HEK293 (cell line): ENCODE measurements around the gene PRR5.
A peak's percentile ranks its signal among the peaks of the same experiment; 100 is the strongest.
"Not testable (repeated sequence)": the region's sequence is repeated elsewhere in the genome, so short reads cannot be mapped to it uniquely, and the experiment has no call there.

Source experiments
- CTCF ChIA-PET: fragments of 350-600 bp; formaldehyde crosslinking; extraction: SDS; loops from one replicate; lab custom pipeline; 2021; ENCODE audit warnings: antibody characterized with exemption; lab: Yijun Ruan, JAX
- POLR2A ChIA-PET: fragments of 300-600 bp; formaldehyde crosslinking; extraction: SDS; loops from one replicate; lab custom pipeline; 2020; ENCODE audit warnings: antibody characterized with exemption, inconsistent platforms; lab: Yijun Ruan, JAX
- H3K27ac ChIP-seq: fragments of 200-500 bp; sonication (Bioruptor generic); 2 replicates; pipeline ENCODE4 v1.5.1; 2014; ENCODE audit warnings: low read depth, low read length, control low read depth, inconsistent platforms; ENCODE audit errors: extremely low read depth
- H3K36me3 ChIP-seq, 2 experiments: fragments of 200-500 bp in 1 of 2; sonication (Bioruptor generic) in 1 of 2; 1 replicate in 1 of 2; 2 replicates in 1 of 2; pipeline ENCODE4 v1.5.1; 2014 to 2017; ENCODE audit warnings: inconsistent platforms in 2 of 2, low read length in 2 of 2; ENCODE audit not compliant: control insufficient read depth in 2 of 2, insufficient read depth in 1 of 2
- H3K4me1 ChIP-seq: fragments of 200-500 bp; sonication (Bioruptor generic); 2 replicates; pipeline ENCODE4 v1.5.1; 2014; ENCODE audit warnings: mild to moderate bottlenecking, low read length, inconsistent platforms; ENCODE audit not compliant: control insufficient read depth, insufficient read depth
- H3K4me3 ChIP-seq: 2 replicates; pipeline ENCODE4 v1.5.1; 2011; ENCODE audit warnings: low read depth, mild to moderate bottlenecking, control low read depth, low read length, moderate library complexity
- H3K9me3 ChIP-seq: fragments of 200-500 bp; sonication (Bioruptor generic); 2 replicates; pipeline ENCODE4 v1.5.1; 2014; ENCODE audit warnings: low read depth, low read length, inconsistent platforms; ENCODE audit not compliant: control insufficient read depth, insufficient read depth
- KLF9 ChIP-seq: fragments of 450-650 bp; formaldehyde crosslinking; IDR thresholded peaks from 2 replicates; pipeline ENCODE4 v1.5.1; 2016; ENCODE audit warnings: missing biosample characterization, missing genetic modification characterization, low read depth
- ZBTB20 ChIP-seq: fragments of 450-650 bp; formaldehyde crosslinking; IDR thresholded peaks from 2 replicates; pipeline ENCODE4 v1.5.1; 2016; ENCODE audit warnings: missing biosample characterization, missing genetic modification characterization
- ZFHX2 ChIP-seq: fragments of 450-650 bp; formaldehyde crosslinking; conservative IDR thresholded peaks from 2 replicates; pipeline ENCODE4 v1.5.1; 2016; ENCODE audit warnings: missing biosample characterization, missing genetic modification characterization
- ZNF121 ChIP-seq: fragments of 450-650 bp; formaldehyde crosslinking; IDR thresholded peaks from 2 replicates; pipeline ENCODE4 v1.5.1; 2016; ENCODE audit warnings: missing biosample characterization, missing genetic modification characterization
- ZNF16 ChIP-seq: fragments of 450-650 bp; formaldehyde crosslinking; IDR thresholded peaks from 2 replicates; pipeline ENCODE4 v1.5.1; 2016; ENCODE audit warnings: low read depth, missing biosample characterization, missing genetic modification characterization
- ZNF266 ChIP-seq: fragments of 450-650 bp; formaldehyde crosslinking; IDR thresholded peaks from 2 replicates; pipeline ENCODE4 v1.5.1; 2016; ENCODE audit warnings: missing biosample characterization, missing genetic modification characterization, low read depth
- ZNF623 ChIP-seq: fragments of 450-650 bp; formaldehyde crosslinking; IDR thresholded peaks from 2 replicates; pipeline ENCODE4 v1.5.1; 2016; ENCODE audit warnings: missing biosample characterization, missing genetic modification characterization
- ZNF664 ChIP-seq: fragments of 450-650 bp; formaldehyde crosslinking; IDR thresholded peaks from 2 replicates; pipeline ENCODE4 v1.5.1; 2016; ENCODE audit warnings: missing biosample characterization, missing genetic modification characterization
- ZNF776 ChIP-seq: fragments of 450-650 bp; formaldehyde crosslinking; IDR thresholded peaks from 2 replicates; pipeline ENCODE4 v1.5.0; 2017; ENCODE audit warnings: missing biosample characterization, missing genetic modification characterization, borderline replicate concordance
- ZNF792 ChIP-seq: fragments of 450-650 bp; formaldehyde crosslinking; IDR thresholded peaks from 2 replicates; pipeline ENCODE4 v1.5.1; 2016; ENCODE audit warnings: missing biosample characterization, missing genetic modification characterization
- TF ChIP-seq, protein P1 (sequence below): fragments of 450-650 bp; formaldehyde crosslinking; IDR thresholded peaks from 2 replicates; pipeline ENCODE4 v1.5.1; 2017; ENCODE audit warnings: missing biosample characterization, missing genetic modification characterization
- TF ChIP-seq, protein P2 (sequence below): fragments of 450-650 bp; formaldehyde crosslinking; IDR thresholded peaks from 2 replicates; pipeline ENCODE4 v1.5.1; 2016; ENCODE audit warnings: missing biosample characterization, missing genetic modification characterization
- TF ChIP-seq, protein P3 (sequence below): fragments of 450-650 bp; formaldehyde crosslinking; IDR thresholded peaks from 2 replicates; pipeline ENCODE4 v1.5.1; 2016; ENCODE audit warnings: missing biosample characterization, missing genetic modification characterization

Gene PRR5

DNA sequence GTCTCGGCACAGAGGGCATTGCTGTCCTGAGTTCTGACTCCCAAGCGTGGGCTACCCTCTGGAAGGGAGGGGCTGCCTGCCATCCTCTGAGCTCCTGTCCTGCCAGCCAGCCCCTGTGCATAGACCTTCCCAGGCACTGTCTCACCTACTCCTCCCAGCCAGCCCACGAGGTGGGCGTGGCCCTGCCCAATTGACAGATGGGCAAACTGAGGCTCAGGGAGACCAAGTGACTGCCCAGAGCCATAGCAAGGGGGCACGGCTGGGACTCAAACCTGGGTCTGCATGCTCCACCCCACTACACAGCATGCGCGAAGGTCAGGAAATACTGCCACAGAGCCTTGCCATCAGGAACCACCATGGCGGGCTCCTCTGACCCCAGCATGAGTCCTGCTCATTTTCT lies 29.4 kb upstream of the PRR5 start:
- no peak overlapping the region for H3K4me3 ChIP-seq
- H3K4me1 ChIP-seq = no peaks in the 10 kb centered on the region
- H3K9me3 ChIP-seq = no peaks in the 10 kb centered on the region
- H3K27ac ChIP-seq = no peak overlapping the region
- CTCF ChIA-PET = interaction anchor here (1.1 to 1.8 kb wide), 2 partner anchors 12 to 14 kb away, joined by 3 to 9 read pairs; no protein-coding TSS in a partner anchor
- TF ChIP-seq ZBTB20 (tag by site-specific recombination) = no peak
- 0 out of 2 replicates have a peak, but pooled peaks have one; percentile 5 for TF ChIP-seq ZFHX2 (tag by site-specific recombination)
- TF ChIP-seq ZNF664 (tag by site-specific recombination) = no peak
- TF ChIP-seq ZNF776 (tag by site-specific recombination) = no peak
- no peak for TF ChIP-seq ZNF266 (tag by site-specific recombination)
- peak; percentile 48; the same call in 1 of the 2 replicates for TF ChIP-seq KLF9
- no peak for TF ChIP-seq ZNF623 (tag by site-specific recombination)
- TF ChIP-seq, all 188 proteins: peak for 2
- H3K36me3 ChIP-seq = no peaks in the 10 kb centered on the region
- POLR2A ChIA-PET = no interaction called here

DNA sequence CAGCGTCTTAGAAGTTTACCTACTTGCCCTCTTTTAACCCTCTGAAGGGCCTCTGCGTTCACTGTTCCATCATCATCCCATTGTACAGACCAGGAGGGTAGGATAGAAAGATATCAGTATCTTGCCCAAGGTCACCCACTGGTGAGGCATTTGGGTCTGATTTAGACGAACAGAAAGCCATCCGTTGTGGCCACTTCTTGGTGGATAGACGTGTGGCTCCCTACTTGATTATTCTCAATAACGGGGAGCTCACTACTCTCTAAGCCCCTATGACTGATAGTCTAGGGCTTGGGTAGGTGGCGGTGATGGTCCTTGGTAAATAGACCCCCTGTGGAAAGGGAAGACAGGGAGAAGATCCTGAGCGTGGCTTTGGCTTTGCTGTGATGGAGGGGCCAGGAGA lies 28.6 kb upstream of the PRR5 start:
- Histone ChIP-seq H3K36me3 (no peaks in the 10 kb centered on the region), H3K4me1 (no peaks in the 10 kb centered on the region), H3K9me3 (no peaks in the 10 kb centered on the region), H3K27ac (no peak overlapping the region), H3K4me3 (no peak overlapping the region)
- CTCF ChIA-PET = interaction anchor here (1.0 to 1.8 kb wide), 2 partner anchors 9 to 11 kb away, joined by 3 to 9 read pairs; no protein-coding TSS in a partner anchor
- POLR2A ChIA-PET = no interaction called here
- TF ChIP-seq ZNF16 (tag by site-specific recombination) (no peak), ZNF792 (no peak)
- TF ChIP-seq, protein P1, sequence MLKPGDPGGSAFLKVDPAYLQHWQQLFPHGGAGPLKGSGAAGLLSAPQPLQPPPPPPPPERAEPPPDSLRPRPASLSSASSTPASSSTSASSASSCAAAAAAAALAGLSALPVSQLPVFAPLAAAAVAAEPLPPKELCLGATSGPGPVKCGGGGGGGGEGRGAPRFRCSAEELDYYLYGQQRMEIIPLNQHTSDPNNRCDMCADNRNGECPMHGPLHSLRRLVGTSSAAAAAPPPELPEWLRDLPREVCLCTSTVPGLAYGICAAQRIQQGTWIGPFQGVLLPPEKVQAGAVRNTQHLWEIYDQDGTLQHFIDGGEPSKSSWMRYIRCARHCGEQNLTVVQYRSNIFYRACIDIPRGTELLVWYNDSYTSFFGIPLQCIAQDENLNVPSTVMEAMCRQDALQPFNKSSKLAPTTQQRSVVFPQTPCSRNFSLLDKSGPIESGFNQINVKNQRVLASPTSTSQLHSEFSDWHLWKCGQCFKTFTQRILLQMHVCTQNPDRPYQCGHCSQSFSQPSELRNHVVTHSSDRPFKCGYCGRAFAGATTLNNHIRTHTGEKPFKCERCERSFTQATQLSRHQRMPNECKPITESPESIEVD (tag by site-specific recombination) = no peak
- TF ChIP-seq, protein P2, sequence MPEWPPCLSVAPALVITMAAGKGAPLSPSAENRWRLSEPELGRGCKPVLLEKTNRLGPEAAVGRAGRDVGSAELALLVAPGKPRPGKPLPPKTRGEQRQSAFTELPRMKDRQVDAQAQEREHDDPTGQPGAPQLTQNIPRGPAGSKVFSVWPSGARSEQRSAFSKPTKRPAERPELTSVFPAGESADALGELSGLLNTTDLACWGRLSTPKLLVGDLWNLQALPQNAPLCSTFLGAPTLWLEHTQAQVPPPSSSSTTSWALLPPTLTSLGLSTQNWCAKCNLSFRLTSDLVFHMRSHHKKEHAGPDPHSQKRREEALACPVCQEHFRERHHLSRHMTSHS (tag by site-specific recombination) = no peak
- TF ChIP-seq, protein P3, sequence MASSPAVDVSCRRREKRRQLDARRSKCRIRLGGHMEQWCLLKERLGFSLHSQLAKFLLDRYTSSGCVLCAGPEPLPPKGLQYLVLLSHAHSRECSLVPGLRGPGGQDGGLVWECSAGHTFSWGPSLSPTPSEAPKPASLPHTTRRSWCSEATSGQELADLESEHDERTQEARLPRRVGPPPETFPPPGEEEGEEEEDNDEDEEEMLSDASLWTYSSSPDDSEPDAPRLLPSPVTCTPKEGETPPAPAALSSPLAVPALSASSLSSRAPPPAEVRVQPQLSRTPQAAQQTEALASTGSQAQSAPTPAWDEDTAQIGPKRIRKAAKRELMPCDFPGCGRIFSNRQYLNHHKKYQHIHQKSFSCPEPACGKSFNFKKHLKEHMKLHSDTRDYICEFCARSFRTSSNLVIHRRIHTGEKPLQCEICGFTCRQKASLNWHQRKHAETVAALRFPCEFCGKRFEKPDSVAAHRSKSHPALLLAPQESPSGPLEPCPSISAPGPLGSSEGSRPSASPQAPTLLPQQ (tag by site-specific recombination) = peak; percentile 43; the same call in 1 of the 2 replicates

DNA sequence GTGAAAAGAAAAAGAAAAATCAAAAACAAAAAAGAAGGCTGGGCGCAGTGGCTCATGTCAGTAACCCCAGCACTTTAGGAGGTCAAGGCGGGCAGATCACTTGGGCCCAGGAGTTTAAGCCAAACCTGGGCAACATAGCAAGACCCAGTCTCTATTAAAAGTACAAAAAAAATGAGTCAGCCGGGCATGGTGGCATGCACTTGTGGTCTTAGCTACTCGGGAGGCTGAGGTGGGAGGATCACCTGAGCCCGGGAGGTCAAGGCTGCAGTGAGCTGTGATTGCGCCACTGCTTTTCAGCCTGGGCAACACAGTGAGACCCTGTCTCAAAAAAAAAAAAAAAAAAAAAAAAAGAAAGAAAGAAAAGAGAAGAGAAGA lies 26.0 kb upstream of the PRR5 start:
- H3K36me3 ChIP-seq, H3K9me3 ChIP-seq, POLR2A ChIA-PET, H3K4me3 ChIP-seq, H3K4me1 ChIP-seq, H3K27ac ChIP-seq: not testable (repeated sequence)
- peak; percentile 93 for TF ChIP-seq ZNF121 (tag by site-specific recombination)
- CTCF ChIA-PET = interaction anchor here (0.6 to 1.9 kb wide), 6 partner anchors 8 to 793 kb away, joined by 3 to 8 read pairs (median 4); no protein-coding TSS in a partner anchor
